Stomach (tissue), 9 donors: ENCODE results near the gene MPIG6B. TPM values are rescaled to one million over a fixed set of nuclear protein-coding genes. Genes with fewer than 3 reads are reported as not detected.

ENCODE experiments used
- DNase-seq, 2 donors: peaks; one replicate each; pipeline versions ENCODE4 v3.0.0 to v3.0.0-alpha.2; 2013 to 2019
- H3K27ac ChIP-seq, 5 donors: fragments of 200-600 bp in 4 of 5; sonication (generic) in 4 of 5; one replicate each; pipeline ENCODE4 v1.5.1; 2013 to 2019; ENCODE audit warnings: mild to moderate bottlenecking in 1 of 5, moderate library complexity in 1 of 5
- H3K27me3 ChIP-seq, 3 donors: fragments of 200-600 bp; sonication (generic); one replicate each; pipeline ENCODE4 v1.5.1; 2017 to 2019; ENCODE audit warnings: mixed run types in 1 of 3
- H3K36me3 ChIP-seq, 4 donors: fragments of 200-600 bp; sonication (generic); 1 replicate in 3 of 4; 2 replicates in 1 of 4; pipeline ENCODE4 v1.5.1; 2016 to 2019
- H3K4me1 ChIP-seq, 4 donors: fragments of 200-600 bp; sonication (generic); one replicate each; pipeline ENCODE4 v1.5.1; 2016 to 2019
- H3K4me3 ChIP-seq, 4 donors: fragments of 200-600 bp; sonication (generic) in 3 of 4; one replicate each; pipeline ENCODE4 v1.5.1; 2016 to 2019; ENCODE audit warnings: mild to moderate bottlenecking in 1 of 4
- H3K9me3 ChIP-seq, 4 donors: fragments of 200-600 bp; sonication (generic); one replicate each; pipeline ENCODE4 v1.5.1; 2016 to 2019
- CTCF ChIP-seq, 7 experiments: fragments of 450-650 bp in 4 of 7; fragments of 200-600 bp in 3 of 7; sonication (generic) in 3 of 7; IDR thresholded peaks; one replicate each; pipeline ENCODE4 v1.5.1; 2016 to 2019; ENCODE audit warnings: antibody characterized with exemption in 7 of 7, control low read depth in 2 of 7, mild to moderate bottlenecking in 1 of 7
- EP300 ChIP-seq: sonication (generic); formaldehyde crosslinking; IDR thresholded peaks from one replicate; pipeline ENCODE4 v1.6.1; 2017; ENCODE audit warnings: antibody characterized with exemption
- POLR2A ChIP-seq, 4 donors: fragments of 450-650 bp; IDR thresholded peaks; one replicate each; pipeline ENCODE4 v1.6.1; 2016; ENCODE audit warnings: antibody characterized with exemption in 4 of 4, control low read depth in 2 of 4, mild to moderate bottlenecking in 1 of 4, moderate library complexity in 1 of 4
- POLR2AphosphoS5 ChIP-seq, 3 donors: sonication (generic); formaldehyde crosslinking; IDR thresholded peaks; one replicate each; pipeline ENCODE4 v1.6.1; 2016; ENCODE audit warnings: antibody characterized with exemption in 3 of 3
- WGBS, 5 donors: extraction: QIAGEN DNeasy Blood & Tissue Kit in 3 of 5; methylation state at CpG; one replicate each; pipeline versions ENCODE4 v1.1.5 to v1.1.7; 2013 to 2018; 5-methylcytosine and 5-hydroxymethylcytosine counted together
- intact Hi-C: fragments of 100-400 bp; cut with DNase I; formaldehyde crosslinking; loops from one replicate; pipeline ENCODE4 v1.15.1; 2023; ENCODE audit warnings: low total_unique reads
- polyA plus RNA-seq, 3 donors: library from polyadenylated mRNA; stranded (reverse); fragments of 200-250 nt; gene quantifications; one replicate each; pipeline ENCODE4 v1.2.3, GENCODE V29; 2013
- total RNA-seq, 5 donors: library from RNA; depleted of rRNA; stranded (reverse); fragments of >200 nt; gene quantifications; one replicate each; pipeline versions ENCODE4 v1.1.0 to v1.2.3, GENCODE V29; 2014 to 2016
- donor health status: healthy with polysubstance abuse.
- donor health status: Bipolar disorder and iron deficiency.
- donor health status: healthy.

MPIG6B gene
- total and polyA plus RNA-seq, 8 donors: 0.10 TPM; not detected in 7

- intact Hi-C loops: no loop called here
- no peaks in the 10 kb centered on the region for H3K9me3 ChIP-seq
- 33 to 45% (median 39%) methylated on average over 6 to 8 of the region's 8 CpGs for WGBS, 5 donors
- DNase-seq: peak in 1 of 2 donors; percentile 68
- H3K27me3 ChIP-seq: peaks cover 0 to 4% (median 0%) of the 10 kb centered on the region in 3 donors
- H3K36me3 ChIP-seq: no peaks in the 10 kb centered on the region
- no peak overlapping the region for H3K27ac ChIP-seq
- TF ChIP-seq CTCF (IDR thresholded peaks at IDR 0.05) (no peak), POLR2A (IDR thresholded peaks at IDR 0.05) (no peak), POLR2AphosphoS5 (IDR thresholded peaks at IDR 0.05) (no peak), EP300 (no peak)
- H3K4me3 ChIP-seq: no peak overlapping the region
- peaks cover 0 to 10% (median 0%) of the 10 kb centered on the region in 4 donors for H3K4me1 ChIP-seq
These were observed 11.9 kb upstream of the MPIG6B start for GRCh38 chr6:31711233-31711632.

- H3K27ac ChIP-seq: no peak overlapping the region
- H3K4me1 ChIP-seq: peaks cover 0 to 10% (median under 1%) of the 10 kb centered on the region in 4 donors
- 70 to 83% (median 77%) methylated on average over 8 of the region's 8 CpGs for WGBS, 5 donors
- no peaks in the 10 kb centered on the region for H3K36me3 ChIP-seq
- H3K4me3 ChIP-seq: no peak overlapping the region
- peaks cover 0 to 4% (median 0%) of the 10 kb centered on the region in 3 donors for H3K27me3 ChIP-seq
- no peak for TF ChIP-seq EP300
- peak in 1 of 7 experiments; percentile 19 for TF ChIP-seq CTCF (IDR thresholded peaks at IDR 0.05)
- no peak for TF ChIP-seq POLR2A (IDR thresholded peaks at IDR 0.05)
- DNase-seq: no peak
- intact Hi-C loops: no loop called here
- H3K9me3 ChIP-seq: no peaks in the 10 kb centered on the region
These were observed 10.9 kb upstream of the MPIG6B start for GRCh38 chr6:31712296-31712695.

- H3K27ac ChIP-seq: no peak overlapping the region
- 62 to 82% (median 75%) methylated on average over 4 of the region's 4 CpGs for WGBS, 5 donors
- DNase-seq: no peak
- H3K4me3 ChIP-seq: no peak overlapping the region
- H3K4me1 ChIP-seq: peaks cover 0 to 17% (median 10%) of the 10 kb centered on the region in 4 donors
- intact Hi-C loops: no loop called here
- no peaks in the 10 kb centered on the region for H3K36me3 ChIP-seq
- no peaks in the 10 kb centered on the region for H3K9me3 ChIP-seq
- no peak for TF ChIP-seq CTCF (IDR thresholded peaks at IDR 0.05)
- TF ChIP-seq POLR2A (IDR thresholded peaks at IDR 0.05): no peak
- no peak for TF ChIP-seq POLR2AphosphoS5 (IDR thresholded peaks at IDR 0.05)
- TF ChIP-seq EP300: no peak
- peaks cover 0 to 4% (median 0%) of the 10 kb centered on the region in 3 donors for H3K27me3 ChIP-seq
These were observed 9.7 kb upstream of the MPIG6B start for GRCh38 chr6:31713465-31713864.

GRCh38 chr6:31713991-31714684 lies 9.0 kb upstream of the MPIG6B start:
- peaks cover 0 to 4% (median 0%) of the 10 kb centered on the region in 3 donors for H3K27me3 ChIP-seq
- peaks cover 0 to 24% (median 12%) of the 10 kb centered on the region in 4 donors for H3K4me1 ChIP-seq
- 37 to 51% (median 47%) methylated on average over 5 of the region's 5 CpGs for WGBS, 5 donors
- no peak overlapping the region for H3K4me3 ChIP-seq
- H3K36me3 ChIP-seq: no peaks in the 10 kb centered on the region
- no peak for DNase-seq
- H3K9me3 ChIP-seq: no peaks in the 10 kb centered on the region
- H3K27ac ChIP-seq: no peak overlapping the region
- TF ChIP-seq POLR2AphosphoS5 (IDR thresholded peaks at IDR 0.05) (no peak), CTCF (IDR thresholded peaks at IDR 0.05) (no peak), POLR2A (IDR thresholded peaks at IDR 0.05) (no peak), EP300 (no peak)
- intact Hi-C loops: no loop called here
